OCI-LY1 (cell line): ENCODE measurements around the gene SLC25A10.

ENCODE experiments used
- EZH2 ChIP-seq: fragments of 200-600 bp; sonication (generic), shearing (Covaris generic); IDR thresholded peaks from 2 replicates; pipeline ENCODE4 v1.8.0; 2017; ENCODE audit warnings: borderline replicate concordance, mixed run types, mild to moderate bottlenecking, antibody characterized with exemption, low read length, moderate library complexity, mixed read lengths
- TF ChIP-seq, protein P1 (sequence below): fragments of 200-600 bp; sonication (generic), shearing (Covaris generic); IDR thresholded peaks from 2 replicates; pipeline ENCODE4 v1.5.1; 2017; ENCODE audit warnings: mild to moderate bottlenecking, antibody characterized with exemption, low read length, moderate library complexity, mixed read lengths

- TF ChIP-seq, protein P1, sequence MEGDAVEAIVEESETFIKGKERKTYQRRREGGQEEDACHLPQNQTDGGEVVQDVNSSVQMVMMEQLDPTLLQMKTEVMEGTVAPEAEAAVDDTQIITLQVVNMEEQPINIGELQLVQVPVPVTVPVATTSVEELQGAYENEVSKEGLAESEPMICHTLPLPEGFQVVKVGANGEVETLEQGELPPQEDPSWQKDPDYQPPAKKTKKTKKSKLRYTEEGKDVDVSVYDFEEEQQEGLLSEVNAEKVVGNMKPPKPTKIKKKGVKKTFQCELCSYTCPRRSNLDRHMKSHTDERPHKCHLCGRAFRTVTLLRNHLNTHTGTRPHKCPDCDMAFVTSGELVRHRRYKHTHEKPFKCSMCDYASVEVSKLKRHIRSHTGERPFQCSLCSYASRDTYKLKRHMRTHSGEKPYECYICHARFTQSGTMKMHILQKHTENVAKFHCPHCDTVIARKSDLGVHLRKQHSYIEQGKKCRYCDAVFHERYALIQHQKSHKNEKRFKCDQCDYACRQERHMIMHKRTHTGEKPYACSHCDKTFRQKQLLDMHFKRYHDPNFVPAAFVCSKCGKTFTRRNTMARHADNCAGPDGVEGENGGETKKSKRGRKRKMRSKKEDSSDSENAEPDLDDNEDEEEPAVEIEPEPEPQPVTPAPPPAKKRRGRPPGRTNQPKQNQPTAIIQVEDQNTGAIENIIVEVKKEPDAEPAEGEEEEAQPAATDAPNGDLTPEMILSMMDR: no peak
- TF ChIP-seq EZH2: no peak
These were observed 26.8 kb downstream of the SLC25A10 start for GRCh38 chr17:81738801-81739393.
